Lower leg skin (tissue), 4 donors: Measurements from ENCODE around the gene POU3F3. TPM values are rescaled to one million over a fixed set of nuclear protein-coding genes. Genes with fewer than 3 reads are reported as not detected.
A peak's percentile ranks its signal among the peaks of the same experiment; 100 is the strongest.

Source experiments
- DNase-seq, 2 donors: peaks; one replicate each; pipeline ENCODE4 v3.0.0-alpha.2; 2019; ENCODE audit warnings: low spot score in 2 of 2
- H3K4me3 ChIP-seq: fragments of 200-600 bp; sonication (generic); 2 replicates; pipeline ENCODE4 v1.5.1; 2017; ENCODE audit warnings: mild to moderate bottlenecking, low read depth; ENCODE audit not compliant: poor library complexity, severe bottlenecking
- POLR2A ChIP-seq, 2 donors: fragments of 450-650 bp; IDR thresholded peaks; one replicate each; pipeline ENCODE4 v1.6.1; 2016 to 2017; ENCODE audit warnings: antibody characterized with exemption in 2 of 2, mild to moderate bottlenecking in 1 of 2, moderate library complexity in 1 of 2
- WGBS, 2 donors: methylation state at CpG; one replicate each; pipeline ENCODE4 v1.1.5; 2018; 5-methylcytosine and 5-hydroxymethylcytosine counted together
- intact Hi-C: fragments of 100-400 bp; cut with DNase I; formaldehyde crosslinking; loops from one replicate; pipeline ENCODE4 v1.15.0; 2023; ENCODE audit warnings: low total_unique reads
- total RNA-seq, 4 donors: library from RNA; depleted of rRNA; stranded (reverse); fragments of >200 nt; gene quantifications; one replicate each; pipeline ENCODE4 v1.1.0, GENCODE V29; 2016
- TF ChIP-seq, protein P1 (sequence below), 3 donors: fragments of 450-650 bp; IDR thresholded peaks; one replicate each; pipeline ENCODE4 v1.5.1; 2016; ENCODE audit warnings: antibody characterized with exemption in 3 of 3, mild to moderate bottlenecking in 3 of 3, moderate library complexity in 2 of 3

POU3F3 gene
- total RNA-seq, 4 donors from 2014 or later, result 0.84 to 3.5 (median 2.1) TPM

DNA sequence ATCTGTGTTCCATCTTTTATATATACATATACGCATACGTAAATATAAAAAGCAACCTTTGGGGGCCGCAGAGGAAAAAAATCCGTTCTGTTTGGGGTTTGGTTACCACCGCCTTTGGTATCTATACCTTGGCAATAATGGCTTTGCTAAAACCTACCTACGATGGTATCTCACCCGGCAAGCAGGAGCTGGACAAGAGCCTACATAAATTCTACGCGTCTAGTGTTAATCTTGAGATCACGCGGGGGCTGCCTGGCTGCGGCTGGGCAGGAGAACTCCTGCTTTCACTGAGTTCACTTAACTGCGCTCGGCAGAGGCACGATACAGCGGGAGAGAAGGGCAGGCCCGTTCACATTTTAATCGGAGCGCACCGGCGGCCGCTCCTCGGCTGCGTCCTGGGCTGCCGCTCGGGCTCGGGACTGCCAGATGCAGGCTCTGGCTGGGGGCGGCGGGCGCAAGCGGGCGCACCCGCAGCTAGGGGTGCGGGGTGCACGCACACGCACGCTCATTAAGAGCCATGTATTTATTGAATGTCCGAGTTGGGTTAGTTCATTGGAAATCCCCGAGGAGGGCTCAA, 1.7 kb upstream of the POU3F3 start:
- peak overlapping the region; percentile 12 for H3K4me3 ChIP-seq
- TF ChIP-seq, protein P1, sequence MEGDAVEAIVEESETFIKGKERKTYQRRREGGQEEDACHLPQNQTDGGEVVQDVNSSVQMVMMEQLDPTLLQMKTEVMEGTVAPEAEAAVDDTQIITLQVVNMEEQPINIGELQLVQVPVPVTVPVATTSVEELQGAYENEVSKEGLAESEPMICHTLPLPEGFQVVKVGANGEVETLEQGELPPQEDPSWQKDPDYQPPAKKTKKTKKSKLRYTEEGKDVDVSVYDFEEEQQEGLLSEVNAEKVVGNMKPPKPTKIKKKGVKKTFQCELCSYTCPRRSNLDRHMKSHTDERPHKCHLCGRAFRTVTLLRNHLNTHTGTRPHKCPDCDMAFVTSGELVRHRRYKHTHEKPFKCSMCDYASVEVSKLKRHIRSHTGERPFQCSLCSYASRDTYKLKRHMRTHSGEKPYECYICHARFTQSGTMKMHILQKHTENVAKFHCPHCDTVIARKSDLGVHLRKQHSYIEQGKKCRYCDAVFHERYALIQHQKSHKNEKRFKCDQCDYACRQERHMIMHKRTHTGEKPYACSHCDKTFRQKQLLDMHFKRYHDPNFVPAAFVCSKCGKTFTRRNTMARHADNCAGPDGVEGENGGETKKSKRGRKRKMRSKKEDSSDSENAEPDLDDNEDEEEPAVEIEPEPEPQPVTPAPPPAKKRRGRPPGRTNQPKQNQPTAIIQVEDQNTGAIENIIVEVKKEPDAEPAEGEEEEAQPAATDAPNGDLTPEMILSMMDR (IDR thresholded peaks at IDR 0.05), result no peak
- TF ChIP-seq POLR2A (IDR thresholded peaks at IDR 0.05), result no peak
- DNase-seq, result peak in 1 of 2 donors; percentile 86
- WGBS, 2 donors, result 2% methylated on average over 29 to 39 of the region's 39 CpGs
- intact Hi-C loops, result no loop called here

DNA sequence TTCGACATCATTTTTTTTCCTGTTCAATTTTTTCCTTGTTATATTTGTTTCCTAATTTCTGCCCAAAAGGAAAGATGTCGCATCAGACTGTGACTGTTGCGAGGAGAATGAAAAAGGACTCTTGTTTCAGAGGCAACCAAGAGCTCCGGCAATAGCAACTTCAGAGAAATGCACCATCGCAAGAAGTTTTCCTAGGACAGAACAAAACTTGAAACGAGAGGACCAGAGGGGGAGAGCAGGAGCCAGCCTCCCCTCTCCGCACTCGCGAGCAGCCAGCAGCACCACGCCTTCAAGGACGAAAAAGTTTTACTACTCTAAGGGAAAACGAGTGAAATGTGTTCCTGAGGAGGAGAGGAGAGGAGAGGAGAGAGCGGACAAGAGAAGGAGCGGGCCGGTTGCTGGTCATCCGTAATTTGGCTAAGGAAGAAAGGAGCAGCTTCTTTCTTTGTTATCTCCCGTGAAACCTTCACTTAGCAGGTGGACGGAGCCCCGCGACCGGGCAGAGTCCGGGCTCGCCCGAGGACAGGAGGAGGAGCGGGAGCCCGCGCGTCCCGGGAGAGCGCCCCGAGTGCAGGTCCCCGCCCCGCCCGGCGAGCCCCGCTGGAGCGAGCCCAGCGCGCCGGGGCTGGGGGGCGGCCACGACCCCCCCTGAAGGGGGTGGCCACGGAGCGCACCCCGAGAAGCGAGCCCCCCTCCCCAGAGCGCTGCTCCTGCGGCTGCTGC, 744 bp downstream of the POU3F3 start:
- H3K4me3 ChIP-seq, result peak overlapping the region; percentile 7
- TF ChIP-seq, protein P1 (IDR thresholded peaks at IDR 0.05), result no peak
- TF ChIP-seq POLR2A (IDR thresholded peaks at IDR 0.05), result no peak
- intact Hi-C loops, result no loop called here
- WGBS, 2 donors, result 5 to 7% methylated on average over 21 to 26 of the region's 48 CpGs
- peak in 1 of 2 donors; percentile 85 for DNase-seq

DNA sequence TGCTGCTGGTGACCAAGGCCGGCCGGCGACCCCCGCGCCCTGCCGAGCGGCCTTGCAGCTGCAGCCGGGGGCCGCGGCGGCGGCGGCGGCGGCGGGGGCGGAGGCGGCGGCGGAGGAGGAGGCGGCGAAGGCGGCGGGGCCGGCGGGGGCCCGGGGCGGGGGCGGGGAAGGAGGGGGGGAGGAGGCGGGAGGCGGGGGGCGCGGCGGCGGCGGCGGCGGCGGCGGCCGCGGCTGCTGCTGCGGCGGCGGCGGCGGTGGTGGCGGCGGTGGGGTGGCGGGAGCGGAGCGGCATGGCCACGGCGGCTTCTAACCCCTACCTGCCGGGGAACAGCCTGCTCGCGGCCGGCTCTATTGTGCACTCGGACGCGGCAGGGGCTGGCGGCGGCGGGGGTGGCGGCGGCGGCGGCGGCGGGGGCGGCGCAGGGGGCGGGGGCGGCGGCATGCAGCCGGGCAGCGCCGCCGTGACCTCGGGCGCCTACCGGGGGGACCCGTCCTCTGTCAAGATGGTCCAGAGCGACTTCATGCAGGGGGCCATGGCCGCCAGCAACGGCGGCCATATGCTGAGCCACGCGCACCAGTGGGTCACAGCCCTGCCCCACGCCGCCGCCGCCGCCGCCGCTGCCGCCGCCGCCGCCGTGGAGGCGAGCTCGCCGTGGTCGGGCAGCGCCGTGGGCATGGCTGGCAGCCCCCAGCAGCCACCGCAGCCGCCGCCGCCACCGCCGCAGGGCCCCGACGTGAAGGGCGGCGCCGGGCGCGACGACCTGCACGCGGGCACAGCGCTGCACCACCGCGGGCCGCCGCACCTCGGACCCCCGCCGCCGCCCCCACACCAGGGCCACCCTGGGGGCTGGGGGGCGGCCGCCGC, 1.5 kb downstream of the POU3F3 start:
- 5% methylated on average over 21 of the region's 135 CpGs; no CpG with 5 or more reads in 1 of the 2 donors for WGBS, 2 donors
- intact Hi-C loops, result no loop called here
- no peak for DNase-seq
- H3K4me3 ChIP-seq, result no peak overlapping the region
- TF ChIP-seq, protein P1 (IDR thresholded peaks at IDR 0.05), result no peak
- TF ChIP-seq POLR2A (IDR thresholded peaks at IDR 0.05), result no peak

DNA sequence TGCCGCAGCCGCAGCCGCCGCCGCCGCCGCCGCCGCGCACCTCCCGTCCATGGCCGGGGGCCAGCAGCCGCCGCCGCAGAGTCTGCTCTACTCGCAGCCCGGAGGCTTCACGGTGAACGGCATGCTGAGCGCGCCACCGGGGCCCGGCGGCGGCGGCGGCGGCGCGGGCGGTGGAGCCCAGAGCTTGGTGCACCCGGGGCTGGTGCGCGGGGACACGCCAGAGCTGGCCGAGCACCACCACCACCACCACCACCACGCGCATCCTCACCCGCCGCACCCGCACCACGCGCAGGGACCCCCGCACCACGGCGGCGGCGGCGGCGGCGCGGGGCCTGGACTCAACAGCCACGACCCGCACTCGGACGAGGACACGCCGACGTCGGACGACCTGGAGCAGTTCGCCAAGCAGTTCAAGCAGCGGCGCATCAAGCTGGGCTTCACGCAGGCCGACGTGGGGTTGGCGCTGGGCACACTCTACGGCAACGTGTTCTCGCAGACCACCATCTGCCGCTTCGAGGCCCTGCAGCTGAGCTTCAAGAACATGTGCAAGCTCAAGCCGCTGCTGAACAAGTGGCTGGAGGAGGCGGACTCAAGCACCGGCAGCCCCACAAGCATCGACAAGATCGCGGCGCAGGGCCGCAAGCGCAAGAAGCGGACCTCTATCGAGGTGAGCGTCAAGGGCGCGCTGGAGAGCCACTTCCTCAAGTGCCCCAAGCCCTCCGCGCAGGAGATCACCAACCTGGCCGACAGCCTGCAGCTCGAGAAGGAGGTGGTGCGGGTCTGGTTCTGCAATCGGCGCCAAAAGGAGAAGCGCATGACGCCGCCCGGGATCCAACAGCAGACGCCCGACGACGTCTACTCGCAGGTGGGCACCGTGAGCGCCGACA, 2.4 kb downstream of the POU3F3 start:
- TF ChIP-seq, protein P1 (IDR thresholded peaks at IDR 0.05), result no peak
- no peak for TF ChIP-seq POLR2A (IDR thresholded peaks at IDR 0.05)
- no peak overlapping the region for H3K4me3 ChIP-seq
- WGBS, 2 donors, result 11 to 46% methylated on average over 19 to 59 of the region's 106 CpGs
- DNase-seq, result peak; percentile 12 to 83
- intact Hi-C loops, result no loop called here

DNA sequence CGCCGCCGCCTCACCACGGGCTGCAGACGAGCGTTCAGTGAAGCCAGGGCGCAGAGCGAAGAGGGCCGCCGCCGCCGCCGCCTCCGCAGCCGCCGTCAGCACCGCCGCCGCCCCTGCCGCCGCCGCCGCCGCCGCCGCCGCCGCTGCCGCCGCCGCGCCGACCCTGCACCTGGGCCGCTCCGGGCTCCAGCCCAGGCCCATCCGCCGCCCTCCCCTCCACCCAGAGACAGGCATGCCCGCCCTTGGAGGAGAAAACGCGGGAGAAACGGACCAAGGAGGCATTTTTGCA, 3.0 kb downstream of the POU3F3 start:
- whole genome bisulfite sequencing, 2 donors, result 19 to 37% methylated on average over 17 to 41 of the region's 41 CpGs
- no peak for TF ChIP-seq POLR2A (IDR thresholded peaks at IDR 0.05)
- peak in 1 of 2 donors; percentile 8 for DNase-seq
- intact Hi-C loops, result no loop called here
- no peak overlapping the region for H3K4me3 ChIP-seq
